Adipocyte (in vitro differentiated cells): ENCODE data around the gene STMN3.

Experiments
- DNase-seq: peaks from one replicate; pipeline ENCODE4 v3.0.0-alpha.2; 2015; ENCODE audit warnings: low read depth
- H3K27me3 ChIP-seq: replicated peaks from 2 replicates; pipeline ENCODE4 v1.7.0; 2013; ENCODE audit warnings: mild to moderate bottlenecking, low read length, moderate library complexity; ENCODE audit not compliant: control insufficient read depth, insufficient read depth
- H3K36me3 ChIP-seq: 2 replicates; pipeline ENCODE4 v1.7.0; 2013; ENCODE audit warnings: low read length, mild to moderate bottlenecking, moderate library complexity; ENCODE audit not compliant: control insufficient read depth, insufficient read depth, severe bottlenecking
- H3K4me1 ChIP-seq: 2 replicates; pipeline ENCODE4 v1.7.0; 2013; ENCODE audit warnings: mild to moderate bottlenecking, low read length, moderate library complexity; ENCODE audit not compliant: control insufficient read depth, insufficient read depth
- H3K4me3 ChIP-seq: 2 replicates; pipeline ENCODE4 v1.7.0; 2013; ENCODE audit warnings: mild to moderate bottlenecking, low read length, moderate library complexity
- H3K9ac ChIP-seq: 2 replicates; pipeline ENCODE4 v1.7.0; 2013; ENCODE audit warnings: mild to moderate bottlenecking, low read length, moderate library complexity
- H3K9me3 ChIP-seq: 2 replicates; pipeline ENCODE4 v1.7.0; 2013; ENCODE audit warnings: mild to moderate bottlenecking, low read length, moderate library complexity; ENCODE audit not compliant: control insufficient read depth

Gene STMN3

GRCh38 chr20:63690003-63690897 is 37.0 kb upstream of the STMN3 start:
- Histone ChIP-seq H3K36me3 (no peaks in the 10 kb centered on the region), H3K4me1 (peaks cover 23% of the 10 kb centered on the region), H3K4me3 (no peak overlapping the region), H3K27me3 (no peaks in the 10 kb centered on the region), H3K9ac (no peak overlapping the region), H3K9me3 (no peaks in the 10 kb centered on the region)
- no peak for DNase-seq

- Histone ChIP-seq H3K9me3 (no peaks in the 10 kb centered on the region), H3K9ac (no peak overlapping the region), H3K4me3 (no peak overlapping the region), H3K4me1 (peaks cover 23% of the 10 kb centered on the region), H3K36me3 (no peaks in the 10 kb centered on the region), H3K27me3 (no peaks in the 10 kb centered on the region)
- no peak for DNase-seq
Observed at GRCh38 chr20:63689046-63690002, 36.1 kb upstream of the STMN3 start.

- Histone ChIP-seq H3K9me3 (no peaks in the 10 kb centered on the region), H3K4me3 (no peak overlapping the region)
- no peak for DNase-seq
Observed at GRCh38 chr20:63688228-63689045, 35.2 kb upstream of the STMN3 start.

GRCh38 chr20:63687419-63688178 is 34.4 kb upstream of the STMN3 start:
- DNase-seq, result no peak
- no peaks in the 10 kb centered on the region for H3K36me3 ChIP-seq
- no peak overlapping the region for H3K4me3 ChIP-seq
- peaks cover 31% of the 10 kb centered on the region for H3K4me1 ChIP-seq
- H3K9ac ChIP-seq, result peak overlapping the region; percentile 67
- H3K27me3 ChIP-seq, result no peaks in the 10 kb centered on the region
- no peaks in the 10 kb centered on the region for H3K9me3 ChIP-seq

More at GRCh38 chr20:63688228-63689045, 35.2 kb upstream of the STMN3 start:
- Histone ChIP-seq H3K9ac (peak overlapping the region; percentile 67), H3K4me1 (peaks cover 23% of the 10 kb centered on the region), H3K27me3 (no peaks in the 10 kb centered on the region), H3K36me3 (no peaks in the 10 kb centered on the region)

- Histone ChIP-seq H3K36me3 (no peaks in the 10 kb centered on the region), H3K27me3 (no peaks in the 10 kb centered on the region), H3K4me1 (peaks cover 37% of the 10 kb centered on the region), H3K9ac (peak overlapping the region; percentile 67), H3K9me3 (no peaks in the 10 kb centered on the region), H3K4me3 (peak overlapping the region; percentile 0)
- peak; percentile 31 for DNase-seq
Observed at GRCh38 chr20:63686492-63687321, 33.5 kb upstream of the STMN3 start.

- DNase-seq, result no peak
- H3K36me3 ChIP-seq, result no peaks in the 10 kb centered on the region
- no peaks in the 10 kb centered on the region for H3K27me3 ChIP-seq
Observed at GRCh38 chr20:63686094-63686491, 32.9 kb upstream of the STMN3 start.

GRCh38 chr20:63685269-63686026 is 32.2 kb upstream of the STMN3 start:
- DNase-seq, result no peak
- H3K4me1 ChIP-seq, result peaks cover 40% of the 10 kb centered on the region
- peak overlapping the region; percentile 67 for H3K9ac ChIP-seq

More at GRCh38 chr20:63686094-63686491, 32.9 kb upstream of the STMN3 start:
- Histone ChIP-seq H3K9ac (peak overlapping the region; percentile 67), H3K4me3 (no peak overlapping the region), H3K4me1 (peaks cover 40% of the 10 kb centered on the region), H3K9me3 (no peaks in the 10 kb centered on the region)

GRCh38 chr20:63682384-63683139 is 29.3 kb upstream of the STMN3 start:
- Histone ChIP-seq H3K4me1 (peaks cover 35% of the 10 kb centered on the region), H3K9ac (peak overlapping the region; percentile 68), H3K27me3 (no peaks in the 10 kb centered on the region), H3K36me3 (peaks cover 12% of the 10 kb centered on the region), H3K4me3 (no peak overlapping the region), H3K9me3 (no peaks in the 10 kb centered on the region)
- peak; percentile 96 for DNase-seq

More at GRCh38 chr20:63685269-63686026, 32.2 kb upstream of the STMN3 start:
- Histone ChIP-seq H3K36me3 (peaks cover 4% of the 10 kb centered on the region), H3K9me3 (no peaks in the 10 kb centered on the region), H3K4me3 (no peak overlapping the region), H3K27me3 (no peaks in the 10 kb centered on the region)
